GM12878 (cell line): ENCODE data around the gene HHIP. TPM values are rescaled to one million over a fixed set of nuclear protein-coding genes. Genes with fewer than 3 reads are reported as not detected.

Experiments
- ATAC-seq: fragments of 200-7000 bp; cut with Tn5 transposase; 3 replicates; pipeline ENCODE4 v1.9.1; 2020; ENCODE audit warnings: mild to moderate bottlenecking, moderate library complexity
- BruUV-seq: library from RNA; stranded (reverse); fragments of 400-500 nt; replicated peaks from 2 replicates; lab custom pipeline; 2021; lab: Mats Ljungman, UMichigan
- CTCF ChIA-PET: fragments of 300-600 bp; sonication (Branson Sonifier 250); formaldehyde crosslinking; extraction: SDS; loops from one replicate; lab custom pipeline; 2021; ENCODE audit warnings: inconsistent platforms; lab: Yijun Ruan, JAX
- POLR2A ChIA-PET: fragments of 350-600 bp; formaldehyde crosslinking; extraction: SDS; loops from one replicate; lab custom pipeline; 2021; ENCODE audit warnings: inconsistent platforms; lab: Charles Lee
- RAD21 ChIA-PET: fragments of 300-600 bp; sonication (Branson Sonifier 250); formaldehyde crosslinking; loops from one replicate; lab custom pipeline; 2023; ENCODE audit warnings: antibody characterized with exemption; ENCODE audit not compliant: unreplicated experiment; lab: Charles Lee
- SMC1A ChIA-PET: fragments of 300-600 bp; sonication (Branson Sonifier 250); formaldehyde crosslinking; loops from one replicate; lab custom pipeline; 2023; ENCODE audit not compliant: unreplicated experiment, uncharacterized antibody; lab: Charles Lee
- DNase-seq: peaks from one replicate; pipeline ENCODE4 v3.0.0-alpha.2; 2011; ENCODE audit warnings: low read depth, low spot score
- FAIRE-seq: peaks from 3 replicates; lab custom pipeline; 2011; peaks lifted over from hg19 to GRCh38; lab: Jason Lieb, UNC
- H2AFZ ChIP-seq: 2 replicates; pipeline ENCODE4 v1.6.0; 2011; ENCODE audit warnings: low read depth, low read length, control low read depth; ENCODE audit not compliant: control insufficient read depth
- H3K27ac ChIP-seq: 2 replicates; pipeline ENCODE4 v1.5.1; 2011; ENCODE audit warnings: control low read depth; ENCODE audit not compliant: control insufficient read depth, insufficient read depth
- H3K27me3 ChIP-seq, 2 experiments: replicated peaks in 1 of 2; 2 replicates each; pipeline versions ENCODE4 v1.6.0 to v1.6.1; 2011; ENCODE audit warnings: low read length in 1 of 2; ENCODE audit not compliant: control insufficient read depth in 2 of 2, insufficient read depth in 2 of 2
- H3K36me3 ChIP-seq, 2 experiments: 2 replicates each; pipeline ENCODE4 v1.5.1; 2011; ENCODE audit warnings: low read length in 1 of 2; ENCODE audit not compliant: control insufficient read depth in 2 of 2, insufficient read depth in 2 of 2
- H3K4me1 ChIP-seq: 2 replicates; pipeline ENCODE4 v1.6.1; 2011; ENCODE audit warnings: mild to moderate bottlenecking, low read length, moderate library complexity, mixed read lengths; ENCODE audit not compliant: control insufficient read depth, insufficient read depth
- H3K4me2 ChIP-seq: 2 replicates; pipeline ENCODE4 v1.6.0; 2011; ENCODE audit warnings: control low read depth; ENCODE audit not compliant: control insufficient read depth, insufficient read depth
- H3K4me3 ChIP-seq: fragments of 200-600 bp; sonication (generic); 2 replicates; pipeline ENCODE4 v1.5.1; 2016
- H3K79me2 ChIP-seq: 2 replicates; pipeline ENCODE4 v1.6.0; 2011; ENCODE audit warnings: low read length; ENCODE audit not compliant: control insufficient read depth, insufficient read depth
- H3K9ac ChIP-seq: 2 replicates; pipeline ENCODE4 v1.8.0; 2011; ENCODE audit warnings: low read length, control low read depth, mixed read lengths; ENCODE audit not compliant: control insufficient read depth, insufficient read depth
- H3K9me3 ChIP-seq: replicated peaks from 3 replicates; pipeline ENCODE4 v1.5.1; 2011; ENCODE audit warnings: mild to moderate bottlenecking, low read length; ENCODE audit not compliant: control insufficient read depth, insufficient read depth
- H4K20me1 ChIP-seq: 2 replicates; pipeline ENCODE4 v1.6.0; 2011; ENCODE audit not compliant: control insufficient read depth, insufficient read depth
- BRCA1 ChIP-seq: IDR thresholded peaks from 2 replicates; pipeline ENCODE4 v1.6.1; 2011; ENCODE audit warnings: low read depth, low read length, improper control_type of control experiment
- CBX5 ChIP-seq: sonication (generic); IDR thresholded peaks from 2 replicates; pipeline ENCODE4 v1.6.1; 2016; ENCODE audit warnings: low read depth, moderate library complexity, mild to moderate bottlenecking, inconsistent platforms
- IRF3 ChIP-seq: fragments of 450-650 bp; IDR thresholded peaks from 2 replicates; pipeline ENCODE4 v1.6.1; 2014; ENCODE audit warnings: mild to moderate bottlenecking
- POLR2AphosphoS5 ChIP-seq: IDR thresholded peaks from 2 replicates; pipeline ENCODE4 v1.6.1; 2011; ENCODE audit warnings: mild to moderate bottlenecking, low read length, inconsistent platforms
- REST ChIP-seq: IDR thresholded peaks from 2 replicates; pipeline ENCODE4 v1.6.1; 2012; ENCODE audit warnings: mild to moderate bottlenecking, low read depth, low read length
- SMC3 ChIP-seq: IDR thresholded peaks from 2 replicates; pipeline ENCODE4 v1.6.1; 2011; ENCODE audit warnings: low read length, improper control_type of control experiment, borderline replicate concordance
- TCF3 ChIP-seq: IDR thresholded peaks from 2 replicates; pipeline ENCODE4 v1.6.1; 2012; ENCODE audit warnings: low read depth, mild to moderate bottlenecking, low read length, borderline replicate concordance; ENCODE audit not compliant: insufficient read depth
- ZNF24 ChIP-seq: fragments of 450-650 bp; IDR thresholded peaks from 2 replicates; pipeline ENCODE4 v1.6.1; 2017; ENCODE audit warnings: antibody characterized with exemption, mild to moderate bottlenecking
- WGBS: methylation state at CpG from one replicate; pipeline ENCODE4 v1.1.6; 2016; ENCODE audit warnings: low lambda C conversion rate; ENCODE audit not compliant: insufficient replicate concordance, insufficient coverage; ENCODE audit errors: missing lambda C conversion rate; 5-methylcytosine and 5-hydroxymethylcytosine counted together
- in situ Hi-C: fragments of 300-500 bp; cut with MboI; formaldehyde crosslinking; loops from 9 replicates; pipeline ENCODE4 v1.14.3; 2018; ENCODE audit warnings: mixed read lengths
- intact Hi-C: fragments of 100-400 bp; cut with micrococcal nuclease; formaldehyde crosslinking; loops from one replicate; pipeline ENCODE4 v1.14.2; 2022; ENCODE audit not compliant: unreplicated experiment
- polyA plus RNA-seq, 11 experiments: library from polyadenylated mRNA; depleted of rRNA in 4 of 11; unstranded in 6 of 11; stranded (reverse) in 5 of 11; fragments of >200 nt; fragmentation: Nextera tagmentation in 4 of 11; fragmentation: Illumina TruSeq in 1 of 11; extraction: Ambion mirVana in 4 of 11; extraction: Trizol in 1 of 11; gene quantifications; 1 replicate in 1 of 11; 2 replicates in 10 of 11; pipeline versions ENCODE4 v1.2.1 to v1.2.3, GENCODE V29; 2011 to 2016; ENCODE audit warnings: inconsistent platforms in 2 of 11, missing spikeins in 2 of 11, low read depth in 1 of 11
- total RNA-seq, 4 experiments: library from RNA; depleted of rRNA in 3 of 4; stranded (reverse); fragments of >200 nt in 3 of 4; fragmentation: Illumina TruSeq in 1 of 4; extraction: Trizol in 1 of 4; gene quantifications; 2 replicates each; pipeline versions ENCODE4 v1.2.1 to v1.2.3, GENCODE V29; 2013 to 2021
- TF ChIP-seq, protein P1 (sequence below): fragments of 450-650 bp; formaldehyde crosslinking; IDR thresholded peaks from 2 replicates; pipeline ENCODE4 v1.5.0; 2022; ENCODE audit warnings: mild to moderate bottlenecking, missing genetic modification characterization

Gene HHIP
- total and polyA plus RNA-seq, 10 of the 15 experiments (the other 5 are each of a cell fraction or from before 2014, with no cell fraction given) = 0.06 to 0.56 (median 0.24) TPM; not detected in 1

DNA sequence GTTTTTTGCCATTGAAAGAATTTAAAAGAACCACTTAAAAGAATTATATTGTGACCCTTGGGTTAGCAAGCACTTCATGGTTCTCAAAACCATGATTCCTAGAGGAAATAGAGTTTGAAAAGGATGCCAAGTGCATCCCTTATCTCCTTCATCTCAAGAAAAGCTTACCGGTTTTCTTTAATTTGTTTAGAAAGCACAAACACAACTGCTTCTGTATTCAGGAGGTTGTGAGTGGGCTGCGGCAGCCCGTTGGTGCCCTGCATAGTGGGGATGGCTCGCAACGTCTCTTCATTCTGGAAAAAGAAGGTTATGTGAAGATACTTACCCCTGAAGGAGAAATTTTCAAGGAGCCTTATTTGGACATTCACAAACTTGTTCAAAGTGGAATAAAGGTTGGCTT is 13.5 kb downstream of the HHIP start:
- no peaks in the 10 kb centered on the region for H3K36me3 ChIP-seq
- H2AFZ ChIP-seq = no peak overlapping the region
- BruUV-seq = no TSS peak
- no peak overlapping the region for H3K4me2 ChIP-seq
- no peaks in the 10 kb centered on the region for H4K20me1 ChIP-seq
- RAD21 ChIA-PET = no interaction called here
- intact Hi-C loops = no loop called here
- no peak overlapping the region for H3K27ac ChIP-seq
- ATAC-seq (no peak), DNase-seq (no peak), FAIRE-seq (no peak)
- H3K9ac ChIP-seq = no peak overlapping the region
- H3K79me2 ChIP-seq = no peaks in the 10 kb centered on the region
- no peaks in the 10 kb centered on the region for H3K9me3 ChIP-seq
- POLR2A ChIA-PET = no interaction called here
- in situ Hi-C loops = no loop called here
- SMC1A ChIA-PET = interaction anchor here (0.5 to 0.6 kb wide), 2 partner anchors 56 to 817 kb away, joined by 3 to 4 read pairs; no protein-coding TSS in a partner anchor
- no peaks in the 10 kb centered on the region for H3K4me1 ChIP-seq
- TF ChIP-seq, protein P1, sequence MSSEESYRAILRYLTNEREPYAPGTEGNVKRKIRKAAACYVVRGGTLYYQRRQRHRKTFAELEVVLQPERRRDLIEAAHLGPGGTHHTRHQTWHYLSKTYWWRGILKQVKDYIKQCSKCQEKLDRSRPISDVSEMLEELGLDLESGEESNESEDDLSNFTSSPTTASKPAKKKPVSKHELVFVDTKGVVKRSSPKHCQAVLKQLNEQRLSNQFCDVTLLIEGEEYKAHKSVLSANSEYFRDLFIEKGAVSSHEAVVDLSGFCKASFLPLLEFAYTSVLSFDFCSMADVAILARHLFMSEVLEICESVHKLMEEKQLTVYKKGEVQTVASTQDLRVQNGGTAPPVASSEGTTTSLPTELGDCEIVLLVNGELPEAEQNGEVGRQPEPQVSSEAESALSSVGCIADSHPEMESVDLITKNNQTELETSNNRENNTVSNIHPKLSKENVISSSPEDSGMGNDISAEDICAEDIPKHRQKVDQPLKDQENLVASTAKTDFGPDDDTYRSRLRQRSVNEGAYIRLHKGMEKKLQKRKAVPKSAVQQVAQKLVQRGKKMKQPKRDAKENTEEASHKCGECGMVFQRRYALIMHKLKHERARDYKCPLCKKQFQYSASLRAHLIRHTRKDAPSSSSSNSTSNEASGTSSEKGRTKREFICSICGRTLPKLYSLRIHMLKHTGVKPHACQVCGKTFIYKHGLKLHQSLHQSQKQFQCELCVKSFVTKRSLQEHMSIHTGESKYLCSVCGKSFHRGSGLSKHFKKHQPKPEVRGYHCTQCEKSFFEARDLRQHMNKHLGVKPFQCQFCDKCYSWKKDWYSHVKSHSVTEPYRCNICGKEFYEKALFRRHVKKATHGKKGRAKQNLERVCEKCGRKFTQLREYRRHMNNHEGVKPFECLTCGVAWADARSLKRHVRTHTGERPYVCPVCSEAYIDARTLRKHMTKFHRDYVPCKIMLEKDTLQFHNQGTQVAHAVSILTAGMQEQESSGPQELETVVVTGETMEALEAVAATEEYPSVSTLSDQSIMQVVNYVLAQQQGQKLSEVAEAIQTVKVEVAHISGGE (CRISPR knock-in tag) = no peak
- TF ChIP-seq ZNF24 = no peak
- CTCF ChIA-PET = no interaction called here
- 20% methylated on average over 5 of the region's 5 CpGs for WGBS
- H3K27me3 ChIP-seq = no peaks in the 10 kb centered on the region
- no peak overlapping the region for H3K4me3 ChIP-seq

DNA sequence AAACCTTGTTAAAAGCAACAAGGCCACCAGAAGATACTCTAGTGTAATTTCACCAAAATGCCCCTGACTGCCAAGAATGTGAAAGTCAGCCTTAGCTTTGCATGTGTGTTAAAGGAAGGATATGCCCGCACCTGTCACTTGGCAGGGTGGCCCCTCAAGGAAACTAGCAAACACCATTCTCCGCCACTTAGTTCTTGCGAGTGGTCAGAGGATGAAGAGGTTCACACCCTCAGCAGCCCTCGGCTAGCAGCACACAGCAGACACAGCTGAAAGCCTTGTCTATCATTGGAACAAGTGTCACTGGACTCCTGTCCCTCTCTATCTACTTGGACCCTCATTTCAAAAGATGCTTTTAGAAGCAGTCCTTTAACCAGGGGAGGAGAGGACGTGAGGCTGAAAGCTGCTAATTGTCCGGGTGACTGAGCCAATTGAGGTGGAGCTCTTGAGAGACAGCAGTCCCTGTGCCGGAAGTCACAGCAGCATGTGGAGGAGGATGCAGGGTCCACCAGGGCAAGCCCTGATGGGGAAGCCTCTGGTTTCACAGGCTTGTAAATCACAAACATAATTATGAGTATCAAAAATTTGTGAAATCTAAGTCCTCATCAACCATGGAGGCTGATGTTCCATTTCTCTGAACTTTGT is 18.0 kb downstream of the HHIP start:
- Histone ChIP-seq H4K20me1 (no peaks in the 10 kb centered on the region), H3K36me3 (no peaks in the 10 kb centered on the region), H3K27ac (no peak overlapping the region), H3K27me3 (no peaks in the 10 kb centered on the region), H3K79me2 (no peaks in the 10 kb centered on the region), H2AFZ (no peak overlapping the region), H3K4me3 (no peak overlapping the region), H3K9ac (no peak overlapping the region), H3K4me1 (no peaks in the 10 kb centered on the region), H3K9me3 (no peaks in the 10 kb centered on the region), H3K4me2 (no peak overlapping the region)
- ChIA-PET CTCF (no interaction called here), SMC1A (no interaction called here), POLR2A (no interaction called here), RAD21 (no interaction called here)
- FAIRE-seq (no peak), ATAC-seq (no peak), DNase-seq (no peak)
- BruUV-seq = no TSS peak
- in situ Hi-C loops (no loop called here), intact Hi-C loops (no loop called here)
- WGBS = 51% methylated on average over 7 of the region's 7 CpGs
- TF ChIP-seq SMC3 (no peak), CBX5 (no peak), POLR2AphosphoS5 (no peak), REST (no peak), IRF3 (no peak), TCF3 (no peak), BRCA1 (no peak)
